Mucosa of descending colon (tissue), 3 donors: ENCODE data around the gene CDKN2AIP. TPM values are rescaled to one million over a fixed set of nuclear protein-coding genes. Genes with fewer than 3 reads are reported as not detected.
A peak's percentile ranks its signal among the peaks of the same experiment; 100 is the strongest.

Experiments used
- ATAC-seq: fragments of 200-7000 bp; cut with Tn5 transposase; one replicate; pipeline ENCODE4 v1.9.1; 2020; ENCODE audit warnings: mild to moderate bottlenecking, moderate library complexity
- DNase-seq, 3 donors: peaks; one replicate each; pipeline ENCODE4 v3.0.0-alpha.2; 2020
- H3K36me3 ChIP-seq: fragments of 200-600 bp; one replicate; pipeline ENCODE4 v1.8.0; 2021; ENCODE audit warnings: low read depth, mild to moderate bottlenecking
- H3K4me1 ChIP-seq: fragments of 200-600 bp; one replicate; pipeline ENCODE4 v1.8.0; 2021; ENCODE audit warnings: low read depth, mild to moderate bottlenecking
- H3K4me3 ChIP-seq: fragments of 200-600 bp; one replicate; pipeline ENCODE4 v1.8.0; 2021; ENCODE audit warnings: mild to moderate bottlenecking
- H3K9me3 ChIP-seq: fragments of 200-600 bp; one replicate; pipeline ENCODE4 v1.8.0; 2021; ENCODE audit warnings: mild to moderate bottlenecking
- intact Hi-C, 2 donors: fragments of 100-400 bp; cut with DNase I in 1 of 2; cut with micrococcal nuclease in 1 of 2; formaldehyde crosslinking; loops; one replicate each; pipeline versions ENCODE4 v1.11.0 to v1.11.1; 2022; cut with DNase I, micrococcal nuclease
- total RNA-seq, 3 donors: library from RNA; stranded (reverse); fragmentation: NEBNext Ultra II Directional in 2 of 3; extraction: Animal tissue kit (Norgen Biotek cat#: 25700) in 2 of 3; gene quantifications; one replicate each; pipeline versions ENCODE4 v1.2.1 to v1.2.4, GENCODE V29; 2021 to 2023
- TF ChIP-seq, protein P1 (sequence below): fragments of 200-600 bp; IDR thresholded peaks from one replicate; pipeline ENCODE4 v1.8.0; 2022; ENCODE audit warnings: antibody characterized with exemption, mild to moderate bottlenecking
- donor health status: DM: no; HTN: no; CAD: no; lungs with moderate emphysema.
- donor health status: DM: no; HTN: no; CAD: no.
- donor health status: DM: no; HTN: yes; CAD: no.

The CDKN2AIP gene
- total RNA-seq, 3 donors from 2014 or later, result 16.2 to 20.4 (median 18.9) TPM

DNA sequence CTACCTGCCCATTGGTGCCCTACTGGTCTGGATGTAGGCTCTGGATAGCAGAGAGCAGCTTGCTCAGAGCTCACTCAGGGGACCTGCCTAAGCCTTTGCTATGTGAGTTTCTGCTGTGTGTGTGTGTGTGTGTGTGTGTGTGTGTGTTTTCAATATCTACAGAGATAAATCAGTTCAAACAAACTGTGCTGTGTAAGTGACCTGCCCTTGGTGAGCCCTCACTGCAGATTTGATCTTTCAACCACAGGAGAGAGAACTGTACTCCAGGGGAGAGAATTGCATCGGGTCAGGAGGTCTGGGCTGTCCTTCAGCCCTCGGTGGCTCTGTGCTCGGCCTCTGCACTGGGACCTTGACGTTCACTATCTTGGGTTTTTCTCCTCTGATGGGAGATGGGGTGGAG, 35.0 kb upstream of the CDKN2AIP start:
- TF ChIP-seq, protein P1, sequence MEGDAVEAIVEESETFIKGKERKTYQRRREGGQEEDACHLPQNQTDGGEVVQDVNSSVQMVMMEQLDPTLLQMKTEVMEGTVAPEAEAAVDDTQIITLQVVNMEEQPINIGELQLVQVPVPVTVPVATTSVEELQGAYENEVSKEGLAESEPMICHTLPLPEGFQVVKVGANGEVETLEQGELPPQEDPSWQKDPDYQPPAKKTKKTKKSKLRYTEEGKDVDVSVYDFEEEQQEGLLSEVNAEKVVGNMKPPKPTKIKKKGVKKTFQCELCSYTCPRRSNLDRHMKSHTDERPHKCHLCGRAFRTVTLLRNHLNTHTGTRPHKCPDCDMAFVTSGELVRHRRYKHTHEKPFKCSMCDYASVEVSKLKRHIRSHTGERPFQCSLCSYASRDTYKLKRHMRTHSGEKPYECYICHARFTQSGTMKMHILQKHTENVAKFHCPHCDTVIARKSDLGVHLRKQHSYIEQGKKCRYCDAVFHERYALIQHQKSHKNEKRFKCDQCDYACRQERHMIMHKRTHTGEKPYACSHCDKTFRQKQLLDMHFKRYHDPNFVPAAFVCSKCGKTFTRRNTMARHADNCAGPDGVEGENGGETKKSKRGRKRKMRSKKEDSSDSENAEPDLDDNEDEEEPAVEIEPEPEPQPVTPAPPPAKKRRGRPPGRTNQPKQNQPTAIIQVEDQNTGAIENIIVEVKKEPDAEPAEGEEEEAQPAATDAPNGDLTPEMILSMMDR, result no peak
- ATAC-seq (peak; percentile 26), DNase-seq (no peak)
- Histone ChIP-seq H3K4me3 (no peak overlapping the region), H3K9me3 (no peaks in the 10 kb centered on the region), H3K36me3 (no peaks in the 10 kb centered on the region), H3K4me1 (no peaks in the 10 kb centered on the region)
- intact Hi-C loops, result no loop called here

DNA sequence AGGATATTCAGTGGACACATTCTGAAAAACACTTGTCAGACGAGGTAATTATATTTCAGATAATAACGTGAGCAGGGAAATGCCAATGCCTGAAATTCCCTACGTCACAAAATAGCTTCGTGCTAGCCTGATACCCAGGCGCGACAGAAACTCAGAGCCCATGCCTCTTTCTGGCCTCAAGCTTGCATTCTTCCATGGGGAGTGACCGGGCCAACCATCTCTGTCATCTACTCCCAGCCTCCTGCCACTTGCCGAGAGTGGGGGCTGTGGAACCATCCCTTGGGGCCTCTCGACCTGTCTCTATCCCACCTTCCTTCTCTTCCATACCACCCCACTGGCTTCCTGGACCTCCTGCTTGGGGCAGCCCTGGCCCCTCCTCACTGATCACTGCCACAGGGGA, 34.5 kb upstream of the CDKN2AIP start:
- no peak for ATAC-seq
- no peak for DNase-seq
- TF ChIP-seq, protein P1, result no peak
- Histone ChIP-seq H3K4me3 (no peak overlapping the region), H3K36me3 (no peaks in the 10 kb centered on the region), H3K9me3 (no peaks in the 10 kb centered on the region), H3K4me1 (no peaks in the 10 kb centered on the region)
- intact Hi-C loops, result no loop called here

DNA sequence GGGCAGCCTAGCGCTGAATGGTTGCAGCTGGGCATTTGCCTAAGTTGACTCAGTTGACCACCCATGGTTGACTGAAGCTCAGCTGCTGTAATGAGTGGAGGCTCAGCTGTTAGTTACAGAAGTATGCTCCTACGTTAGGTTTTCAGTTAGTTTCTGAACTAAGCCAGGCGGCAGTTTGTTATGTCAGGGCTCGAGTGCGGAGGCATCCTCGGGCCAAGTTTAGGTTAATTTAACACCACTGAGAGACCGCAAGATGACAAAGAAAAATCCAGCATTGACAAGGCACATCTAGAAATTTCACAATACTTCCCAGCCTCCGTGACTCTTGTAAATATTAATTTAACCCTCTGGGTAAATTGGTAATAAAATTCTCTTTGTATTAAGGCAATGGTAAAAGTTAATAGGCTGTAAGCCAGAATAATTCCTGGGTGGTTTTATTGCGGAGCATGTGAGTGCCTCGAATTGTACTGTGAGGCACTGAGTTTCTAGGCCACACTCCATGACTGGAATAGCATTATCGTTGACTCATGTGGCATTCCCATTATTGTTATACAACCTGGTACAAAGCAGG, 33.1 kb upstream of the CDKN2AIP start:
- no peak overlapping the region for H3K4me3 ChIP-seq
- no peaks in the 10 kb centered on the region for H3K9me3 ChIP-seq
- H3K36me3 ChIP-seq, result no peaks in the 10 kb centered on the region
- DNase-seq, result no peak
- TF ChIP-seq, protein P1, result no peak
- H3K4me1 ChIP-seq, result no peaks in the 10 kb centered on the region
- intact Hi-C loops, result no loop called here
- ATAC-seq, result peak; percentile 6

DNA sequence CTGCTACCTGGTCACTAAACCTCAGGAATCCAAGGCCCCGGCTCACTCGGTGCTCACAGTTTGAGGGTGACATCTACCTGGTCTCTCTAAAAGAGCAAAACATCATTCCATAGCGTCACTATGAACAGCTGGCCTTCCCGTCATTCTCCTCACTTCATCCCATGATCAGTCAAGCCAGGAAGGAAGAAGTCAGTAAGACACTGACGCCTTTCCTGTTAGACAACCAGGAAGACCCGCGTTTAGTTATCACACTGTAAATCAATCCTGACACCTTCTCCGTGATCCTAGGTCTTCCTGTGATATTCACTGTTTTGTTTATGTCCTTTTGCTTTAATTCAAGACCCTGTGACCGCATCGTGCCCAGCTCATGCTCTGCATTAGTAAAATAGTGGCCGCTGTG, 31.6 kb upstream of the CDKN2AIP start:
- intact Hi-C loops, result no loop called here

DNA sequence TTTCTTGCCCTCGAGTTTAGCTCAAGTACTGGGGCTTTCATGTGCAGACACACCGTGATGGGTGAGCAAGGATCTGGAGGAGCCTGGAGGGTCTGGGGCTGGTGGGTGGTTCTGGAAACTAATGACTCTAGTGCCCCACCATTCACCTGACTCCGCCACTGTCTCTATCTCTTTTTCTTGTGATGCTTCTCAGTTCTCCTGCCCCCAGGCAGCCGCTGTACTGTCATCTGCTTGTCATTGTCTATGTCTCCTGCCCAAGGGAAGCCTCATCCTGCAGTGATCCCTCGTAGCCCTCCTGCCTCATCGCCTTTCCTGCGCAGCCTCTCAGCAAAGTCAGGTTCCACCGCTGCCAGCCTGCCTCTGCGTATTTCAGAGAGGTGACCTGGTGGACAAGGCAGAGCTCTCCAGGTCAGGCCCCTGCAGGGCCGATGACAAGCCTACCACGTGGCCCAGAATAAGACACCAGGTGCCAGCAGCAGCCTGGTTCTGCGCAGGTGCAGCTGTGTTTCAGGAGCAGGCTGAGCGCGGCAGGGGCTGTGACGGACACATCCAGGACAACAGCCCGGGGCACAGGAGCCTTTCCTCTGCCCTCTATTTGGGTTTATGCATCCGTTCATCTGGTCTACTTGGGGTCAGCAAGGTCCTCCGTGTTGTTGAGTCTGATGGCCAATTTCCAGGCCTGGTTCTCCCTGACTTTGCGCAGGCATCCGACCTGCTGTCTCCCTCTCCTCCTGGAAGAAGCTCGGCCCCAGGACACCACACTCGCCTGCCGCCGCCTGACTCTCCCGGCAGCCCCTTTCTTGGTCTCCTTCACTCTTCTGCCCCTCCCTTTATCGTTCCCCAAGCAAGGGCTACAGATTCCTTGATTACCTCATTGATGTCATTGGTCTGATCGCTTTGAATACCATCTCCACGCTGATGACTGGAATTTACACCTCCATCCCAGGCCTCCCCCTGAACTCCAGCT, 30.9 kb upstream of the CDKN2AIP start:
- intact Hi-C loops, result no loop called here
- no peak for DNase-seq
- Histone ChIP-seq H3K36me3 (no peaks in the 10 kb centered on the region), H3K4me3 (no peak overlapping the region), H3K9me3 (no peaks in the 10 kb centered on the region), H3K4me1 (no peaks in the 10 kb centered on the region)
- no peak for ATAC-seq
- TF ChIP-seq, protein P1, result no peak

More for the DNA sequence above, 31.6 kb upstream of the CDKN2AIP start:
- H3K4me3 ChIP-seq, result no peak overlapping the region
- ATAC-seq (no peak), DNase-seq (no peak)
- no peaks in the 10 kb centered on the region for H3K4me1 ChIP-seq
- TF ChIP-seq, protein P1, result no peak
- no peaks in the 10 kb centered on the region for H3K9me3 ChIP-seq
- no peaks in the 10 kb centered on the region for H3K36me3 ChIP-seq
